CD14-positive monocyte (primary cell): ENCODE data around the gene IRF9. TPM values are rescaled to one million over a fixed set of nuclear protein-coding genes. Genes with fewer than 3 reads are reported as not detected.
A peak's percentile ranks its signal among the peaks of the same experiment; 100 is the strongest.

Source experiments
- DNase-seq, 3 donors: peaks; one replicate each; pipeline ENCODE4 v3.0.0-alpha.2; 2011 to 2022
- H2AFZ ChIP-seq: 2 replicates; pipeline ENCODE4 v1.6.0; 2012; ENCODE audit warnings: mild to moderate bottlenecking, low read depth, low read length, inconsistent platforms; ENCODE audit not compliant: insufficient read depth, poor library complexity, severe bottlenecking
- H3K27ac ChIP-seq, 2 donors: 1 replicate in 1 of 2; 2 replicates in 1 of 2; pipeline ENCODE4 v1.5.1; 2012 to 2013; ENCODE audit warnings: low read length in 2 of 2, control low read depth in 1 of 2, inconsistent platforms in 1 of 2, low read depth in 1 of 2, mild to moderate bottlenecking in 1 of 2
- H3K27me3 ChIP-seq, 2 donors: one replicate each; pipeline versions ENCODE4 v1.6.0 to v1.6.1; 2011 to 2013; ENCODE audit warnings: low read length in 2 of 2; ENCODE audit not compliant: control insufficient read depth in 2 of 2, insufficient read depth in 2 of 2
- H3K36me3 ChIP-seq, 2 donors: replicated peaks in 1 of 2; 1 replicate in 1 of 2; 2 replicates in 1 of 2; pipeline versions ENCODE4 v1.5.1 to v1.6.1; 2012 to 2013; ENCODE audit warnings: low read length in 2 of 2, control low read depth in 1 of 2, inconsistent platforms in 1 of 2, mild to moderate bottlenecking in 1 of 2; ENCODE audit not compliant: insufficient read depth in 2 of 2, control insufficient read depth in 1 of 2
- H3K4me1 ChIP-seq, 2 donors: 1 replicate in 1 of 2; 2 replicates in 1 of 2; pipeline versions ENCODE4 v1.5.1 to v1.6.1; 2012 to 2013; ENCODE audit warnings: low read length in 2 of 2, control low read depth in 1 of 2, inconsistent platforms in 1 of 2, mild to moderate bottlenecking in 1 of 2, moderate library complexity in 1 of 2; ENCODE audit not compliant: insufficient read depth in 2 of 2, control insufficient read depth in 1 of 2
- H3K4me2 ChIP-seq: replicated peaks from 2 replicates; pipeline ENCODE3; 2012; ENCODE audit warnings: low read length, moderate library complexity, mild to moderate bottlenecking; ENCODE audit not compliant: poor library complexity, severe bottlenecking; ENCODE audit errors: extremely low read depth
- H3K4me3 ChIP-seq, 3 experiments: fragments of 200-600 bp in 1 of 3; sonication (generic) in 1 of 3; replicated peaks in 1 of 3; 1 replicate in 2 of 3; 2 replicates in 1 of 3; pipeline ENCODE4 v1.5.1; 2011 to 2013; ENCODE audit warnings: low read length in 3 of 3, mild to moderate bottlenecking in 3 of 3, control low read depth in 2 of 3, low read depth in 2 of 3, inconsistent platforms in 1 of 3, moderate library complexity in 1 of 3
- H3K79me2 ChIP-seq: 2 replicates; pipeline ENCODE4 v1.6.0; 2012; ENCODE audit warnings: mild to moderate bottlenecking, control low read depth, inconsistent platforms, low read length, moderate library complexity; ENCODE audit not compliant: insufficient read depth
- H3K9ac ChIP-seq: 2 replicates; pipeline ENCODE4 v1.6.0; 2017; ENCODE audit warnings: low read length, mild to moderate bottlenecking; ENCODE audit not compliant: insufficient read depth, poor library complexity, severe bottlenecking
- H3K9me3 ChIP-seq, 2 donors: replicated peaks in 1 of 2; 1 replicate in 1 of 2; 2 replicates in 1 of 2; pipeline versions ENCODE4 v1.5.1 to v1.6.1; 2012 to 2013; ENCODE audit warnings: low read length in 2 of 2, control low read depth in 1 of 2; ENCODE audit not compliant: control insufficient read depth in 1 of 2, insufficient read depth in 1 of 2
- H4K20me1 ChIP-seq: 2 replicates; pipeline ENCODE4 v1.6.0; 2012; ENCODE audit warnings: mild to moderate bottlenecking, low read length, control low read depth, moderate library complexity; ENCODE audit not compliant: insufficient read depth
- H3K27ac Mint-ChIP-seq, 7 donors: one replicate each; pipeline ENCODE4 v1.8.0; 2020; ENCODE audit warnings: mild to moderate bottlenecking in 7 of 7, mixed read lengths in 7 of 7, moderate library complexity in 6 of 7, inconsistent platforms in 2 of 7
- H3K27me3 Mint-ChIP-seq, 3 donors: one replicate each; pipeline ENCODE4 v1.8.0; 2021 to 2022; ENCODE audit warnings: low read depth in 3 of 3, mild to moderate bottlenecking in 3 of 3, mixed read lengths in 3 of 3, moderate library complexity in 3 of 3, inconsistent platforms in 1 of 3
- H3K36me3 Mint-ChIP-seq, 2 donors: one replicate each; pipeline ENCODE4 v1.8.0; 2020; ENCODE audit warnings: mixed read lengths in 2 of 2, inconsistent platforms in 1 of 2, mild to moderate bottlenecking in 1 of 2
- H3K4me1 Mint-ChIP-seq: one replicate; pipeline ENCODE4 v1.8.0; 2020; ENCODE audit warnings: mild to moderate bottlenecking, mixed read lengths
- H3K4me3 Mint-ChIP-seq, 2 donors: one replicate each; pipeline ENCODE4 v1.8.0; 2020; ENCODE audit warnings: mild to moderate bottlenecking in 2 of 2, mixed read lengths in 2 of 2, moderate library complexity in 1 of 2
- H3K9me3 Mint-ChIP-seq, 7 donors: one replicate each; pipeline ENCODE4 v1.8.0; 2020 to 2022; ENCODE audit warnings: mixed read lengths in 7 of 7, mild to moderate bottlenecking in 6 of 7, moderate library complexity in 6 of 7, inconsistent platforms in 2 of 7
- WGBS: methylation state at CpG from one replicate; pipeline ENCODE4 v1.1.5; 2013; ENCODE audit warnings: missing lambda C conversion rate; ENCODE audit not compliant: insufficient coverage; 5-methylcytosine and 5-hydroxymethylcytosine counted together
- intact Hi-C, 2 donors: fragments of 100-400 bp; cut with micrococcal nuclease; formaldehyde crosslinking; loops; one replicate each; pipeline versions ENCODE4 v1.15.0 to v1.15.1; 2023
- polyA plus RNA-seq, 3 donors: library from polyadenylated mRNA; depleted of rRNA in 1 of 3; unstranded in 2 of 3; stranded (reverse) in 1 of 3; fragments of 300-500 nt in 2 of 3; fragments of >200 nt in 1 of 3; fragmentation: Illumina TruSeq in 2 of 3; gene quantifications; 1 replicate in 2 of 3; 2 replicates in 1 of 3; pipeline ENCODE4 v1.2.3, GENCODE V29; 2012 to 2021
- TF ChIP-seq, protein P1 (sequence below): fragments of 200-600 bp; IDR thresholded peaks from one replicate; pipeline ENCODE4 v1.8.0; 2022; ENCODE audit warnings: antibody characterized with exemption, mild to moderate bottlenecking

IRF9 gene
- polyA plus RNA-seq, 3 donors, result 44.7 to 208 (median 56.0) TPM

DNA sequence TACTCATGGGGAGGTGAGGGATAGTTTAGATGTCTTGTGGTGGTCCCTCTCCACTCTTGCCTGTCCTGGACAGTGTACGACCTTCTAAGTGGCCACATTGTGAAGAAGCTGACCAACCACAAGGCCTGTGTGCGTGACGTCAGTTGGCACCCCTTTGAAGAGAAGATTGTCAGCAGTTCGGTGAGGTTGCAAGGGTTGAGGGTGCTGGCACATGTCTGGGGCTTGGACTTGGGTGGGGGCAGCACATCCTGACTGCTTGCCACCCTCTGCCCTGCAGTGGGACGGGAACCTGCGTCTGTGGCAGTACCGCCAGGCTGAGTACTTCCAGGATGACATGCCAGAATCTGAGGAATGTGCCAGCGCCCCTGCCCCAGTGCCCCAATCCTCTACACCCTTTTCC, 38.2 kb upstream of the IRF9 start:
- no peaks in the 10 kb centered on the region for H3K4me1 ChIP-seq
- no peak overlapping the region for H3K4me3 Mint-ChIP-seq
- H3K9me3 ChIP-seq, result no peaks in the 10 kb centered on the region
- peaks cover 55 to 82% of the 10 kb centered on the region in 2 donors for H3K36me3 Mint-ChIP-seq
- H4K20me1 ChIP-seq, result no peaks in the 10 kb centered on the region
- peaks cover 59 to 69% of the 10 kb centered on the region in 2 donors for H3K36me3 ChIP-seq
- no peak overlapping the region for H3K4me2 ChIP-seq
- intact Hi-C loops, result no loop called here
- TF ChIP-seq, protein P1, sequence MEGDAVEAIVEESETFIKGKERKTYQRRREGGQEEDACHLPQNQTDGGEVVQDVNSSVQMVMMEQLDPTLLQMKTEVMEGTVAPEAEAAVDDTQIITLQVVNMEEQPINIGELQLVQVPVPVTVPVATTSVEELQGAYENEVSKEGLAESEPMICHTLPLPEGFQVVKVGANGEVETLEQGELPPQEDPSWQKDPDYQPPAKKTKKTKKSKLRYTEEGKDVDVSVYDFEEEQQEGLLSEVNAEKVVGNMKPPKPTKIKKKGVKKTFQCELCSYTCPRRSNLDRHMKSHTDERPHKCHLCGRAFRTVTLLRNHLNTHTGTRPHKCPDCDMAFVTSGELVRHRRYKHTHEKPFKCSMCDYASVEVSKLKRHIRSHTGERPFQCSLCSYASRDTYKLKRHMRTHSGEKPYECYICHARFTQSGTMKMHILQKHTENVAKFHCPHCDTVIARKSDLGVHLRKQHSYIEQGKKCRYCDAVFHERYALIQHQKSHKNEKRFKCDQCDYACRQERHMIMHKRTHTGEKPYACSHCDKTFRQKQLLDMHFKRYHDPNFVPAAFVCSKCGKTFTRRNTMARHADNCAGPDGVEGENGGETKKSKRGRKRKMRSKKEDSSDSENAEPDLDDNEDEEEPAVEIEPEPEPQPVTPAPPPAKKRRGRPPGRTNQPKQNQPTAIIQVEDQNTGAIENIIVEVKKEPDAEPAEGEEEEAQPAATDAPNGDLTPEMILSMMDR, result no peak
- H3K4me1 Mint-ChIP-seq, result peaks cover 4% of the 10 kb centered on the region
- H3K27ac Mint-ChIP-seq, result peak overlapping the region in 2 of 7 donors; percentile 39 to 57
- H3K27me3 ChIP-seq, result no peaks in the 10 kb centered on the region
- no peak overlapping the region for H3K9ac ChIP-seq
- no peak overlapping the region for H3K27ac ChIP-seq
- H3K4me3 ChIP-seq, result no peak overlapping the region
- WGBS, result 93% methylated on average over 6 of the region's 8 CpGs
- H2AFZ ChIP-seq, result no peak overlapping the region
- DNase-seq, result no peak
- no peaks in the 10 kb centered on the region for H3K9me3 Mint-ChIP-seq
- no peaks in the 10 kb centered on the region for H3K79me2 ChIP-seq
- H3K27me3 Mint-ChIP-seq, result peaks cover 0 to 5% (median 0%) of the 10 kb centered on the region in 3 donors

DNA sequence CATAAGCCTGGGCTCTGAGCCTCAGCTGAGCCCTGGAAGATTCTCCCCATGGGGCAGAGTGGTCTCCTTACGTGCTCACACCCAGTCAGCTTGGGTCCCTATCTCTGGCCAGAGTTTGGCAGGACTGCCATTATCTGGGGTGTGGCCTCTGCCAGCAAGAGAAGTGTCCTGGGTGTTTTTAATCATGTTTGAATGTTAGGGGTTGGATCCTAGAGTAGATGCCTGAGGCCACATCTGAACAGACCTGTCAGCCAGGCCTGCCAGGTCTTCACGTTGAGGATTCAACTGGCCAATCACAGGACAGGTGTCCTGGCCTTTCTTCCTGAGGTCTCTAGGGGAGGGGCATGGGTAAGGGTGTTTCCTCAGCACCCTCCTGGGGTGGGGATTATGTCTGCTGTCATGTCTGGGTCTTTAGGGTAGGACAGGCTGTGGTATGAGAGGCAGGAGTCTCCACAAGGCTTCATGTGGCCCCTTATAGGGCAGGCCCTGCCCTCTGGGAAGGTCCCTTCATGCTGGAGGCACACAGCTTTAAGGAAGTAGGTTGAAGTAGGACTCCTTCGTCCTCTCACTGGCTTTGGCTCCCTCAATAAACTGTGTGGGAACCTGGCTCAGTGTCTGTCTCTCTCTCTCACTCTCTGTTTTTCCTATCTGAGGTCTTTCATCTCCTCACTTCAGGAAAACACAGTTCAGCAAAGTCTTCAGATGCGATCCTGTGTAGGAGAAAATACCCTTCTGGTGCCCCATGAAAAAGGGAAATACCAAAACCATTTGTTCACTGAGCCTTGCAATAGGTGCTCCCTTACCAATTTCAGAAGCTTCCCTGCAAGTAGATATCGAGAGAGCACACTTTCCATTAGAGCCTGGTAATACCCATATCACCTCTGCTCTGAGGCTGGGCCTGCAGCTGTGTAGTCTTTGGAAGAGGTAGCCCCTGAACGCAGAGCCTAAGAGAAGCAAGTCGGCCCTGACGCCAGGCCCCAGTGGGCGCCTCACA, 37.3 kb upstream of the IRF9 start:
- Histone ChIP-seq H3K9me3 (no peaks in the 10 kb centered on the region), H3K36me3 (peaks cover 51 to 61% of the 10 kb centered on the region in 2 donors), H3K79me2 (no peaks in the 10 kb centered on the region), H3K4me1 (no peaks in the 10 kb centered on the region), H2AFZ (no peak overlapping the region), H3K4me3 (no peak overlapping the region), H3K27me3 (no peaks in the 10 kb centered on the region), H3K4me2 (no peak overlapping the region), H3K27ac (peak overlapping the region in 1 of 2 donors; percentile 24), H3K9ac (no peak overlapping the region), H4K20me1 (no peaks in the 10 kb centered on the region)
- intact Hi-C loops, result no loop called here
- peaks cover 46 to 73% of the 10 kb centered on the region in 2 donors for H3K36me3 Mint-ChIP-seq
- no peak overlapping the region for H3K4me3 Mint-ChIP-seq
- H3K9me3 Mint-ChIP-seq, result no peaks in the 10 kb centered on the region
- TF ChIP-seq, protein P1, result no peak
- peaks cover 0 to 5% (median 0%) of the 10 kb centered on the region in 3 donors for H3K27me3 Mint-ChIP-seq
- peak overlapping the region in 6 of 7 donors; percentile 23 to 72 (median 41) for H3K27ac Mint-ChIP-seq
- peaks cover 4% of the 10 kb centered on the region for H3K4me1 Mint-ChIP-seq
- no peak for DNase-seq
- WGBS, result 100% methylated on average over 4 of the region's 9 CpGs
